HCT116 (cell line): ENCODE results near the gene FGD5. TPM values are rescaled to one million over a fixed set of nuclear protein-coding genes. Genes with fewer than 3 reads are reported as not detected.

Source experiments
- ATAC-seq: fragments of 200-7000 bp; cut with Tn5 transposase; 2 replicates; pipeline ENCODE4 v1.9.1; 2020; ENCODE audit warnings: mild to moderate bottlenecking, moderate library complexity
- BruUV-seq: library from RNA; stranded (reverse); fragments of 400-500 nt; replicated peaks from 2 replicates; lab custom pipeline; 2021; lab: Mats Ljungman, UMichigan
- CTCF ChIA-PET: fragments of 300-600 bp; sonication (Branson Sonifier 250); formaldehyde crosslinking; loops from one replicate; lab custom pipeline; 2021; ENCODE audit warnings: antibody characterized with exemption; lab: Charles Lee
- POLR2A ChIA-PET: fragments of 300-600, 350-600 bp; sonication (Branson Sonifier 250); formaldehyde crosslinking; loops from one replicate; lab custom pipeline; 2021; ENCODE audit warnings: antibody characterized with exemption; lab: Charles Lee
- RAD21 ChIA-PET, 2 experiments: fragments of 300-600 bp; sonication (Branson Sonifier 250); formaldehyde crosslinking; loops; one replicate each; lab custom pipeline; 2023; ENCODE audit warnings: low total read pairs in 2 of 2; ENCODE audit not compliant: uncharacterized antibody in 2 of 2, unreplicated experiment in 2 of 2, low non-redundant PET in 1 of 2; lab: Charles Lee
- DNase-seq: peaks from one replicate; pipeline ENCODE4 v3.0.0-alpha.2; 2010; ENCODE audit warnings: low read depth, low spot score
- H2AFZ ChIP-seq: fragments of 200-600 bp; shearing (Covaris generic), sonication (generic); 2 replicates; pipeline ENCODE4 v1.6.1; 2017; ENCODE audit warnings: low read depth, mixed run types, mixed read lengths, antibody characterized with exemption, low read length; ENCODE audit not compliant: poor library complexity, severe bottlenecking
- H3K27ac ChIP-seq: 2 replicates; pipeline ENCODE4 v1.5.1; 2012; ENCODE audit warnings: low read depth, low read length
- H3K27me3 ChIP-seq: fragments of 200-600 bp; sonication (generic); 2 replicates; pipeline ENCODE4 v1.6.1; 2016; ENCODE audit warnings: mixed run types, low read length, mixed read lengths; ENCODE audit not compliant: insufficient read depth
- H3K36me3 ChIP-seq, 2 experiments: fragments of 200-500 bp in 1 of 2; fragments of 200-600 bp in 1 of 2; sonication (Bioruptor generic) in 1 of 2; sonication (generic) in 1 of 2; 2 replicates each; pipeline versions ENCODE4 v1.5.1 to v1.6.1; 2014 to 2016; ENCODE audit warnings: low read length in 2 of 2, inconsistent platforms in 1 of 2, mixed read lengths in 1 of 2, mixed run types in 1 of 2; ENCODE audit not compliant: insufficient read depth in 2 of 2, control insufficient read depth in 1 of 2
- H3K4me1 ChIP-seq, 2 experiments: fragments of 200-600 bp in 1 of 2; sonication (generic) in 1 of 2; 2 replicates each; pipeline versions ENCODE4 v1.5.1 to v1.6.1; 2012 to 2017; ENCODE audit warnings: low read length in 2 of 2, inconsistent platforms in 1 of 2, mild to moderate bottlenecking in 1 of 2, mixed read lengths in 1 of 2, mixed run types in 1 of 2, moderate library complexity in 1 of 2; ENCODE audit not compliant: insufficient read depth in 2 of 2, control insufficient read depth in 1 of 2
- H3K4me2 ChIP-seq: fragments of 200-600 bp; sonication (generic); 2 replicates; pipeline ENCODE4 v1.6.1; 2017; ENCODE audit warnings: mixed run types, low read length, mixed read lengths
- H3K4me3 ChIP-seq, 2 experiments: fragments of 200-600 bp in 1 of 2; sonication (generic) in 1 of 2; replicated peaks in 1 of 2; 2 replicates each; pipeline ENCODE4 v1.5.1; 2011 to 2016; ENCODE audit warnings: low read length in 2 of 2, control low read depth in 1 of 2, low read depth in 1 of 2, mild to moderate bottlenecking in 1 of 2, mixed read lengths in 1 of 2, mixed run types in 1 of 2
- H3K79me2 ChIP-seq: fragments of 200-600 bp; sonication (generic); 2 replicates; pipeline ENCODE4 v1.6.1; 2017; ENCODE audit warnings: mild to moderate bottlenecking, mixed run types, low read length, moderate library complexity, mixed read lengths; ENCODE audit not compliant: insufficient read depth
- H3K9ac ChIP-seq: fragments of 200-600 bp; sonication (generic); 2 replicates; pipeline ENCODE4 v1.6.1; 2016; ENCODE audit warnings: low read length, mixed read lengths
- H3K9me2 ChIP-seq: fragments of 200-600 bp; sonication (generic), shearing (Covaris generic); 2 replicates; pipeline ENCODE4 v1.6.1; 2017; ENCODE audit warnings: mixed run types, mild to moderate bottlenecking, moderate library complexity; ENCODE audit not compliant: insufficient read depth
- H3K9me3 ChIP-seq, 2 experiments: fragments of 200-500 bp in 1 of 2; fragments of 200-600 bp in 1 of 2; sonication (Bioruptor generic) in 1 of 2; sonication (generic) in 1 of 2; 2 replicates each; pipeline ENCODE4 v1.6.1; 2014 to 2017; ENCODE audit warnings: low read length in 2 of 2, mixed read lengths in 2 of 2, inconsistent platforms in 1 of 2, low read depth in 1 of 2, mild to moderate bottlenecking in 1 of 2, mixed run types in 1 of 2, moderate library complexity in 1 of 2; ENCODE audit not compliant: control insufficient read depth in 1 of 2, insufficient read depth in 1 of 2
- H4K20me1 ChIP-seq: fragments of 200-600 bp; sonication (generic), shearing (Covaris generic); 2 replicates; pipeline ENCODE4 v1.6.1; 2017; ENCODE audit warnings: mixed run types, mild to moderate bottlenecking, moderate library complexity; ENCODE audit not compliant: insufficient read depth
- ATF3 ChIP-seq: IDR thresholded peaks from 2 replicates; pipeline ENCODE4 v1.6.1; 2012
- CEBPB ChIP-seq: IDR thresholded peaks from 2 replicates; pipeline ENCODE4 v1.6.1; 2012; ENCODE audit warnings: low read depth
- EGR1 ChIP-seq: IDR thresholded peaks from 2 replicates; pipeline ENCODE4 v1.6.1; 2012; ENCODE audit warnings: low read depth
- EZH2phosphoT487 ChIP-seq: fragments of 200-600 bp; IDR thresholded peaks from 2 replicates; pipeline ENCODE4 v1.6.1; 2018; ENCODE audit warnings: antibody characterized with exemption, borderline replicate concordance
- JUND ChIP-seq: IDR thresholded peaks from 2 replicates; pipeline ENCODE4 v1.6.1; 2012
- POLR2AphosphoS5 ChIP-seq: IDR thresholded peaks from 2 replicates; pipeline ENCODE4 v1.6.1; 2011; ENCODE audit warnings: mild to moderate bottlenecking, low read depth, low read length, moderate library complexity
- RAD21 ChIP-seq: IDR thresholded peaks from 2 replicates; pipeline ENCODE4 v1.6.1; 2012; ENCODE audit warnings: low read depth, mild to moderate bottlenecking
- SIN3A ChIP-seq: IDR thresholded peaks from 2 replicates; pipeline ENCODE4 v1.6.1; 2012; ENCODE audit warnings: low read depth
- SP1 ChIP-seq: IDR thresholded peaks from 2 replicates; pipeline ENCODE4 v1.6.1; 2012; ENCODE audit warnings: low read depth
- TCF7L2 ChIP-seq: IDR thresholded peaks from 2 replicates; pipeline ENCODE4 v1.7.0; 2011; ENCODE audit warnings: borderline replicate concordance, inconsistent platforms; ENCODE audit not compliant: insufficient read depth, insufficient read length; ENCODE audit errors: extremely low read depth
- YY1 ChIP-seq: IDR thresholded peaks from 2 replicates; pipeline ENCODE4 v1.6.1; 2011; ENCODE audit warnings: low read length, low read depth, moderate library complexity, mild to moderate bottlenecking; ENCODE audit not compliant: insufficient replicate concordance; ENCODE audit errors: extremely low read depth
- ZBTB33 ChIP-seq: IDR thresholded peaks from 2 replicates; pipeline ENCODE4 v1.6.1; 2011; ENCODE audit warnings: mild to moderate bottlenecking, low read length, moderate library complexity; ENCODE audit not compliant: insufficient replicate concordance; ENCODE audit errors: extremely low read depth
- ZNF274 ChIP-seq: fragments of 200-500 bp; sonication (Bioruptor generic); IDR thresholded peaks from 2 replicates; pipeline ENCODE4 v1.6.1; 2014; ENCODE audit warnings: mild to moderate bottlenecking, low read depth, low read length, inconsistent platforms
- intact Hi-C: fragments of 100-400 bp; cut with micrococcal nuclease; formaldehyde crosslinking; loops from 2 replicates; pipeline ENCODE4 v1.10.0; 2022
- total RNA-seq: library from RNA; stranded (reverse); gene quantifications from one replicate; pipeline ENCODE4 v1.2.1, GENCODE V29; 2021; ENCODE audit not compliant: unreplicated experiment
- TF ChIP-seq, protein P1 (sequence below): IDR thresholded peaks from 2 replicates; pipeline ENCODE4 v1.6.1; 2012; ENCODE audit warnings: low read depth
- TF ChIP-seq, protein P2 (sequence below): IDR thresholded peaks from 2 replicates; pipeline ENCODE4 v1.6.1; 2012

FGD5 gene
- total RNA-seq, 1 experiment from 2014 or later = 0.22 TPM

DNA sequence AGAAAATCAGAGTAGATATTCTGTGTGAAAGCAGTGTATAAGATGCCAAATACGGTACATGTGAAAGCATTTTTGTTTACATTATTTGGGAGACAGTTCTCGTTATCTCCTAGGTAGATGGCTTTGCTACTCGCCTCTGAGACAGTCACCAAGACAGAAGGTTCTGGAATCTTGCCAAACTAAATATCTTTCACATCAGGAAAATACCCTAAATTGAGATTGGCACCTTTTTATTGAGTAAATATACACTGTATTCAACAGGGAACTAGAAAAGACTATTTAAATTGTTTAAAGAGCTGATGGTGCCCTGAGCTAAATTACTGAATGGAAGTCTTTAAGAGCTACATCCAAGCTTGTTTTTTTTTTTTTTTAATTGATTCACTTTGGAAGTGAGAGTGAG lies 3.4 kb downstream of the FGD5 start:
- Histone ChIP-seq H3K27me3 (peaks cover 53% of the 10 kb centered on the region), H4K20me1 (no peaks in the 10 kb centered on the region), H3K79me2 (no peaks in the 10 kb centered on the region), H3K9me3 (no peaks in the 10 kb centered on the region), H3K9ac (no peak overlapping the region), H3K36me3 (no peaks in the 10 kb centered on the region), H3K4me1 (no peaks in the 10 kb centered on the region), H3K27ac (no peak overlapping the region), H3K4me3 (no peak overlapping the region), H2AFZ (no peak overlapping the region), H3K9me2 (no peaks in the 10 kb centered on the region), H3K4me2 (no peak overlapping the region)
- ATAC-seq = no peak
- POLR2A ChIA-PET = no interaction called here
- BruUV-seq = no TSS peak
- intact Hi-C loops = no loop called here
- RAD21 ChIA-PET = no interaction called here
- TF ChIP-seq EGR1 (no peak), POLR2AphosphoS5 (no peak), ZNF274 (no peak), SP1 (no peak), ZBTB33 (no peak), RAD21 (no peak), JUND (no peak), TCF7L2 (no peak), ATF3 (no peak), YY1 (no peak), EZH2phosphoT487 (no peak), SIN3A (no peak), CEBPB (no peak)
- TF ChIP-seq, protein P1, sequence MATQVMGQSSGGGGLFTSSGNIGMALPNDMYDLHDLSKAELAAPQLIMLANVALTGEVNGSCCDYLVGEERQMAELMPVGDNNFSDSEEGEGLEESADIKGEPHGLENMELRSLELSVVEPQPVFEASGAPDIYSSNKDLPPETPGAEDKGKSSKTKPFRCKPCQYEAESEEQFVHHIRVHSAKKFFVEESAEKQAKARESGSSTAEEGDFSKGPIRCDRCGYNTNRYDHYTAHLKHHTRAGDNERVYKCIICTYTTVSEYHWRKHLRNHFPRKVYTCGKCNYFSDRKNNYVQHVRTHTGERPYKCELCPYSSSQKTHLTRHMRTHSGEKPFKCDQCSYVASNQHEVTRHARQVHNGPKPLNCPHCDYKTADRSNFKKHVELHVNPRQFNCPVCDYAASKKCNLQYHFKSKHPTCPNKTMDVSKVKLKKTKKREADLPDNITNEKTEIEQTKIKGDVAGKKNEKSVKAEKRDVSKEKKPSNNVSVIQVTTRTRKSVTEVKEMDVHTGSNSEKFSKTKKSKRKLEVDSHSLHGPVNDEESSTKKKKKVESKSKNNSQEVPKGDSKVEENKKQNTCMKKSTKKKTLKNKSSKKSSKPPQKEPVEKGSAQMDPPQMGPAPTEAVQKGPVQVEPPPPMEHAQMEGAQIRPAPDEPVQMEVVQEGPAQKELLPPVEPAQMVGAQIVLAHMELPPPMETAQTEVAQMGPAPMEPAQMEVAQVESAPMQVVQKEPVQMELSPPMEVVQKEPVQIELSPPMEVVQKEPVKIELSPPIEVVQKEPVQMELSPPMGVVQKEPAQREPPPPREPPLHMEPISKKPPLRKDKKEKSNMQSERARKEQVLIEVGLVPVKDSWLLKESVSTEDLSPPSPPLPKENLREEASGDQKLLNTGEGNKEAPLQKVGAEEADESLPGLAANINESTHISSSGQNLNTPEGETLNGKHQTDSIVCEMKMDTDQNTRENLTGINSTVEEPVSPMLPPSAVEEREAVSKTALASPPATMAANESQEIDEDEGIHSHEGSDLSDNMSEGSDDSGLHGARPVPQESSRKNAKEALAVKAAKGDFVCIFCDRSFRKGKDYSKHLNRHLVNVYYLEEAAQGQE = no peak
- TF ChIP-seq, protein P2, sequence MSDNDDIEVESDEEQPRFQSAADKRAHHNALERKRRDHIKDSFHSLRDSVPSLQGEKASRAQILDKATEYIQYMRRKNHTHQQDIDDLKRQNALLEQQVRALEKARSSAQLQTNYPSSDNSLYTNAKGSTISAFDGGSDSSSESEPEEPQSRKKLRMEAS = no peak
- CTCF ChIA-PET = no interaction called here
- DNase-seq = no peak
